Bronchial epithelial cell (primary cell): ENCODE measurements around the gene ZNF444. TPM values are rescaled to one million over a fixed set of nuclear protein-coding genes. Genes with fewer than 3 reads are reported as not detected.
"Not testable (repeated sequence)": the region's sequence is repeated elsewhere in the genome, so short reads cannot be mapped to it uniquely, and the experiment has no call there.

Source experiments
- DNase-seq: peaks from one replicate; pipeline ENCODE4 v3.0.0-alpha.2; 2010; ENCODE audit warnings: low read depth
- FAIRE-seq: peaks from 2 replicates; lab custom pipeline; 2011; peaks lifted over from hg19 to GRCh38; lab: Jason Lieb, UNC
- H3K27me3 ChIP-seq: 2 replicates; pipeline ENCODE4 v1.5.1; 2011; ENCODE audit warnings: low read length; ENCODE audit not compliant: control insufficient read depth, insufficient read depth
- H3K36me3 ChIP-seq: 2 replicates; pipeline ENCODE4 v1.5.1; 2011; ENCODE audit warnings: low read length; ENCODE audit not compliant: control insufficient read depth, insufficient read depth
- H3K4me3 ChIP-seq: 2 replicates; pipeline ENCODE4 v1.5.1; 2011; ENCODE audit warnings: mild to moderate bottlenecking, low read depth, low read length, control low read depth
- CTCF ChIP-seq: IDR thresholded peaks from 2 replicates; pipeline ENCODE4 v1.5.1; 2011; ENCODE audit warnings: mild to moderate bottlenecking, moderate library complexity, low read length, control low read depth, inconsistent platforms; ENCODE audit not compliant: insufficient read depth, severe bottlenecking
- total RNA-seq: library from RNA; depleted of rRNA; stranded (reverse); fragments of >200 nt; gene quantifications from 2 replicates; pipeline ENCODE4 v1.2.1, GENCODE V29; 2014

Gene ZNF444
- total RNA-seq, 1 donor from 2014 or later = 4.2 TPM

GRCh38 chr19:56101746-56102535 is 39.1 kb upstream of the ZNF444 start:
- TF ChIP-seq CTCF = no peak
- Histone ChIP-seq H3K27me3 (no peaks in the 10 kb centered on the region), H3K4me3 (no peak overlapping the region), H3K36me3 (peaks cover 16% of the 10 kb centered on the region)
- no peak for FAIRE-seq
- no peak for DNase-seq

- Histone ChIP-seq H3K36me3 (peaks cover 15% of the 10 kb centered on the region), H3K4me3 (no peak overlapping the region), H3K27me3 (no peaks in the 10 kb centered on the region)
- FAIRE-seq (no peak), DNase-seq (no peak)
- TF ChIP-seq CTCF = no peak
Observed at GRCh38 chr19:56103027-56103614, 38.0 kb upstream of the ZNF444 start.

- Histone ChIP-seq H3K27me3 (no peaks in the 10 kb centered on the region), H3K36me3 (peaks cover 12% of the 10 kb centered on the region), H3K4me3 (no peak overlapping the region)
- TF ChIP-seq CTCF = no peak
- no peak for FAIRE-seq
- DNase-seq = no peak
Observed at GRCh38 chr19:56104423-56104822, 36.7 kb upstream of the ZNF444 start.

DNA sequence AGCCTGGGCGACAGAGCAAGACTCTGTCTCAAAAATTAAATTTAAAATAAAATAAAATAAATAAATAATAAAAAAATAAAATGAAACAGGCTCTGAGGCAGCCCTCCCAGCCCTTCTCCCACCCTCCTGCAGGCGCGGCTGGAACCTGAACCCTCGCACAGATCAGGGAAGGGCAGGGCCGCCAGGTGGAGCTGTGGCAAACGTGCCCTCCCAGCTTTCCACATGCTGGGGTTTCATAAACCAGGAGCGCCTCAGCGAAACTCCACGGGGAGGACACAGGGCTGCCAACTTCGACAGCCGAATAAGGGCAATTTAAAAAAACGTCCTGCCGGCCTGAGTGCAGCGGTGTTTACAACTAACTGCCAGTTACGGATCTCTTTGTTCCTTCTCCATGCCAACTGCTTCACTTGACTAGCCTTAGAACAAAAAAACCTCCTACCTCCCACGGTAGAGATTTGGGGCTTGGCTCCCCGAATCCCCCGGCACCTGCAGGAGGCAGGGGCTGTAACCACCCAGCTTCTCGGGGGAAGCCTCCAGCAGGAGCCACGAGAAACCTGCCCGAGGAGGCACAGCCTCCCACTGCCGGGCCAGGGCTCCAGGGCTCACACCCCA is 35.9 kb upstream of the ZNF444 start:
- no peaks in the 10 kb centered on the region for H3K27me3 ChIP-seq
- H3K4me3 ChIP-seq = no peak overlapping the region
- peak; percentile 56 for DNase-seq
- no peak for FAIRE-seq
- peaks cover 7% of the 10 kb centered on the region for H3K36me3 ChIP-seq
- TF ChIP-seq CTCF = peak; percentile 83

GRCh38 chr19:56105831-56106396 is 35.2 kb upstream of the ZNF444 start:
- H3K4me3 ChIP-seq, DNase-seq, H3K27me3 ChIP-seq, H3K36me3 ChIP-seq, FAIRE-seq: not testable (repeated sequence)

DNA sequence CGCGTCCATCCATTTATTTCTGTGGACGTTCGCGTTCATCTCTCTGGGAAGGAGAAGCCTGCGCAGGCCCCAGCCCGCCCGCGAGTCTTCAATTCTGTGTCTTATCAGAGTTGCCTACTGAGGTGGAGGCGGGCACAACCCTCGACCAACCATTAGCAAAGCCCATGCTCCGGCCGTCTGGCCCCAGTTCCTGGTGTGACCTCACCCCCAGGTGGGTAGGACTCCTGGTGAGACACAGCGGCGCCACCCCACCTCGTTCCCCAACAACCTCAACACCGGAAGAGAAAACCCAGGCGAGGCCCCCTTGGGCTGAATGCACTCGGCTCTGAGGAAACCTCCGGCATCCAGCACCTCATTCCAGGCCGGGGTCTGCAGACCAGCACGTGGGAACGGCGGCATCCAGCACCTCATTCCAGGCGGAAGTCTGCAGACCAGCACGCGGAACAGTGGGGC is 34.7 kb upstream of the ZNF444 start:
- Histone ChIP-seq H3K4me3 (no peak overlapping the region), H3K27me3 (no peaks in the 10 kb centered on the region)

More for the DNA sequence above, 34.7 kb upstream of the ZNF444 start:
- DNase-seq = no peak
- no peak for TF ChIP-seq CTCF
- FAIRE-seq = no peak
- H3K36me3 ChIP-seq = peaks cover 5% of the 10 kb centered on the region
